ENCODE measurements around the gene ALG1.

The ALG1 gene

GRCh38 chr16:5071681-5072333 lies at the start of gene ALG1:
TSS of gene ALG1 (plus strand) at chr16:5071843. CDS start at chr16:5071850, 7 bp downstream.
- H3K4me3 ChIP-seq (ENCODE audit: low read length) = peak within 1 kb of the TSS; percentile 70
- TF ChIP-seq ZNF274 (IDR thresholded peaks at IDR 0.05; ENCODE audit: low read depth, low read length) = no peak

- no peak for TF ChIP-seq ZNF274 (IDR thresholded peaks at IDR 0.05; ENCODE audit: low read depth, low read length)
- H3K4me3 ChIP-seq (ENCODE audit: low read length) = no peak overlapping the region
Measured at GRCh38 chr16:5022521-5022920, 49.1 kb upstream of the ALG1 start.

- TF ChIP-seq ZNF274 (IDR thresholded peaks at IDR 0.05; ENCODE audit: low read depth, low read length) = no peak
- H3K4me3 ChIP-seq (ENCODE audit: low read length) = no peak overlapping the region
Measured at GRCh38 chr16:5024632-5025031, 47.0 kb upstream of the ALG1 start.

GRCh38 chr16:5025171-5025632 lies 46.4 kb upstream of the ALG1 start:
- H3K4me3 ChIP-seq (ENCODE audit: low read length) = no peak overlapping the region
- TF ChIP-seq ZNF274 (IDR thresholded peaks at IDR 0.05; ENCODE audit: low read depth, low read length) = no peak

GRCh38 chr16:5026664-5027063 lies 45.0 kb upstream of the ALG1 start:
- TF ChIP-seq ZNF274 (IDR thresholded peaks at IDR 0.05; ENCODE audit: low read depth, low read length) = no peak
- H3K4me3 ChIP-seq (ENCODE audit: low read length) = no peak overlapping the region

- no peak overlapping the region for H3K4me3 ChIP-seq (ENCODE audit: low read length)
- TF ChIP-seq ZNF274 (IDR thresholded peaks at IDR 0.05; ENCODE audit: low read depth, low read length) = no peak
Measured at GRCh38 chr16:5027086-5027485, 44.6 kb upstream of the ALG1 start.

- no peak for TF ChIP-seq ZNF274 (IDR thresholded peaks at IDR 0.05; ENCODE audit: low read depth, low read length)
- H3K4me3 ChIP-seq (ENCODE audit: low read length) = no peak overlapping the region
Measured at GRCh38 chr16:5027575-5028235, 43.9 kb upstream of the ALG1 start.

GRCh38 chr16:5028950-5029475 lies 42.6 kb upstream of the ALG1 start:
- H3K4me3 ChIP-seq (ENCODE audit: low read length) = no peak overlapping the region
- no peak for TF ChIP-seq ZNF274 (IDR thresholded peaks at IDR 0.05; ENCODE audit: low read depth, low read length)

- H3K4me3 ChIP-seq (ENCODE audit: low read length) = no peak overlapping the region
- no peak for TF ChIP-seq ZNF274 (IDR thresholded peaks at IDR 0.05; ENCODE audit: low read depth, low read length)
Measured at GRCh38 chr16:5030251-5030870, 41.3 kb upstream of the ALG1 start.

GRCh38 chr16:5031601-5032000 lies 40.0 kb upstream of the ALG1 start:
- no peak for TF ChIP-seq ZNF274 (IDR thresholded peaks at IDR 0.05; ENCODE audit: low read depth, low read length)
- H3K4me3 ChIP-seq (ENCODE audit: low read length) = no peak overlapping the region

- peak overlapping the region; percentile 90; the same call in 1 of the 2 replicates for H3K4me3 ChIP-seq (ENCODE audit: low read length)
- TF ChIP-seq ZNF274 (IDR thresholded peaks at IDR 0.05; ENCODE audit: low read depth, low read length) = no peak
Measured at GRCh38 chr16:5032748-5033167, 38.9 kb upstream of the ALG1 start.

- peak within 1 kb of the TSS; percentile 90 for H3K4me3 ChIP-seq (ENCODE audit: low read length)
- no peak for TF ChIP-seq ZNF274 (IDR thresholded peaks at IDR 0.05; ENCODE audit: low read depth, low read length)
Measured at GRCh38 chr16:5033256-5034166, 38.1 kb upstream of the ALG1 start, which contains the start of gene NAGPA. TSS of gene NAGPA (minus strand) at chr16:5033935. CDS start at chr16:5033914, 21 bp downstream.

GRCh38 chr16:5034167-5034523 lies 37.5 kb upstream of the ALG1 start:
- no peak for TF ChIP-seq ZNF274 (IDR thresholded peaks at IDR 0.05; ENCODE audit: low read depth, low read length)

GRCh38 chr16:5035909-5036227 lies 35.8 kb upstream of the ALG1 start:
- no peak for TF ChIP-seq ZNF274 (IDR thresholded peaks at IDR 0.05; ENCODE audit: low read depth, low read length)
- H3K4me3 ChIP-seq (ENCODE audit: low read length) = no peak overlapping the region

More at GRCh38 chr16:5034167-5034523, 37.5 kb upstream of the ALG1 start:
- H3K4me3 ChIP-seq (ENCODE audit: low read length) = peak overlapping the region; percentile 90

Data from GM08714 (cell line).